ENCODE data around the gene ADGRB3.
"Not testable (repeated sequence)": the region's sequence is repeated elsewhere in the genome, so short reads cannot be mapped to it uniquely, and the experiment has no call there.

The ADGRB3 gene

GRCh38 chr6:68958327-68958726 is 323.2 kb downstream of the ADGRB3 start:
- DNase-seq = no peak

GRCh38 chr6:68967549-68968300 is 332.6 kb downstream of the ADGRB3 start:
- DNase-seq = peak; percentile 65 to 69

GRCh38 chr6:68968301-68968649 is 333.2 kb downstream of the ADGRB3 start:
- DNase-seq = no peak

GRCh38 chr6:68973066-68973465 is 338.0 kb downstream of the ADGRB3 start:
- peak; percentile 21 to 32 for DNase-seq

- DNase-seq = no peak
Observed at GRCh38 chr6:68975064-68975463, 340.0 kb downstream of the ADGRB3 start.

GRCh38 chr6:68975816-68976215 is 340.7 kb downstream of the ADGRB3 start:
- DNase-seq = no peak

- no peak for DNase-seq
Observed at GRCh38 chr6:68976260-68976659, 341.2 kb downstream of the ADGRB3 start.

- DNase-seq = no peak
Observed at GRCh38 chr6:68978411-68978810, 343.3 kb downstream of the ADGRB3 start.

GRCh38 chr6:68981668-68982067 is 346.6 kb downstream of the ADGRB3 start:
- DNase-seq = not testable (repeated sequence)

- no peak for DNase-seq
Observed at GRCh38 chr6:68988698-68989097, 353.6 kb downstream of the ADGRB3 start.

GRCh38 chr6:68990317-68990716 is 355.2 kb downstream of the ADGRB3 start:
- DNase-seq = no peak

- DNase-seq = no peak
Observed at GRCh38 chr6:68993911-68994310, 358.8 kb downstream of the ADGRB3 start.

GRCh38 chr6:68994521-68994920 is 359.4 kb downstream of the ADGRB3 start:
- no peak for DNase-seq

GRCh38 chr6:69005199-69005598 is 370.1 kb downstream of the ADGRB3 start:
- no peak for DNase-seq

GRCh38 chr6:69007781-69008180 is 372.7 kb downstream of the ADGRB3 start:
- no peak for DNase-seq

GRCh38 chr6:69012211-69012610 is 377.1 kb downstream of the ADGRB3 start:
- no peak for DNase-seq

- no peak for DNase-seq
Observed at GRCh38 chr6:69012876-69013275, 377.8 kb downstream of the ADGRB3 start.

GRCh38 chr6:69018906-69019305 is 383.8 kb downstream of the ADGRB3 start:
- DNase-seq = no peak

GRCh38 chr6:69019832-69020231 is 384.8 kb downstream of the ADGRB3 start:
- DNase-seq = no peak

GRCh38 chr6:69022993-69023392 is 387.9 kb downstream of the ADGRB3 start:
- DNase-seq = no peak

GRCh38 chr6:69026243-69026642 is 391.2 kb downstream of the ADGRB3 start:
- DNase-seq = no peak

GRCh38 chr6:69026715-69027114 is 391.6 kb downstream of the ADGRB3 start:
- no peak for DNase-seq

- DNase-seq = no peak
Observed at GRCh38 chr6:69027861-69028260, 392.8 kb downstream of the ADGRB3 start.

- DNase-seq = no peak
Observed at GRCh38 chr6:69038841-69039240, 403.8 kb downstream of the ADGRB3 start.

- DNase-seq = no peak
Observed at GRCh38 chr6:69042297-69042696, 407.2 kb downstream of the ADGRB3 start.
